GM19193 (cell line): ENCODE results near the gene CPLX4.

Experiments
- POLR2A ChIP-seq: IDR thresholded peaks from 4 replicates; pipeline ENCODE4 v1.6.1; 2011; ENCODE audit not compliant: insufficient read depth, insufficient read length; ENCODE audit errors: extremely low read depth

Gene CPLX4

GRCh38 chr18:59318460-59319050 lies at the start of gene CPLX4:
TSS of gene CPLX4 (minus strand) at chr18:59318649. CDS start at chr18:59318462, 187 bp downstream.
- no peak for TF ChIP-seq POLR2A

- no peak for TF ChIP-seq POLR2A
Measured at GRCh38 chr18:59360381-59360780, 41.9 kb upstream of the CPLX4 start.

- TF ChIP-seq POLR2A = no peak
Measured at GRCh38 chr18:59359576-59359952, 41.1 kb upstream of the CPLX4 start.

GRCh38 chr18:59358712-59359575 lies 40.5 kb upstream of the CPLX4 start, which contains the start of gene LMAN1:
TSS of gene LMAN1 (minus strand) at chr18:59359265. CDS start at chr18:59359244, 21 bp downstream.
- TF ChIP-seq POLR2A = peak; percentile 89

GRCh38 chr18:59358414-59358711 lies 39.9 kb upstream of the CPLX4 start:
- no peak for TF ChIP-seq POLR2A

- no peak for TF ChIP-seq POLR2A
Measured at GRCh38 chr18:59357928-59358327, 39.5 kb upstream of the CPLX4 start.

- no peak for TF ChIP-seq POLR2A
Measured at GRCh38 chr18:59354731-59355130, 36.3 kb upstream of the CPLX4 start.

GRCh38 chr18:59353079-59353680 lies 34.7 kb upstream of the CPLX4 start:
- TF ChIP-seq POLR2A = no peak

GRCh38 chr18:59352250-59352855 lies 33.9 kb upstream of the CPLX4 start:
- TF ChIP-seq POLR2A = no peak

- no peak for TF ChIP-seq POLR2A
Measured at GRCh38 chr18:59345556-59345955, 27.1 kb upstream of the CPLX4 start.

GRCh38 chr18:59344996-59345395 lies 26.5 kb upstream of the CPLX4 start:
- TF ChIP-seq POLR2A = no peak

GRCh38 chr18:59343926-59344325 lies 25.5 kb upstream of the CPLX4 start:
- TF ChIP-seq POLR2A = no peak

GRCh38 chr18:59340817-59341216 lies 22.4 kb upstream of the CPLX4 start:
- no peak for TF ChIP-seq POLR2A

- TF ChIP-seq POLR2A = no peak
Measured at GRCh38 chr18:59340312-59340711, 21.9 kb upstream of the CPLX4 start.

GRCh38 chr18:59332986-59333385 lies 14.5 kb upstream of the CPLX4 start:
- TF ChIP-seq POLR2A = no peak
